ENCODE results near the gene AIFM1.
A peak's percentile ranks its signal among the peaks of the same experiment; 100 is the strongest.
"Not testable (repeated sequence)": the region's sequence is repeated elsewhere in the genome, so short reads cannot be mapped to it uniquely, and the experiment has no call there.

AIFM1 gene

GRCh38 chrX:130120321-130120731 is 45.3 kb downstream of the AIFM1 start:
- Histone ChIP-seq H3K9ac (no peak overlapping the region), H3K9me3 (ENCODE audit: control insufficient read depth, low read length) (no peaks in the 10 kb centered on the region), H3K4me1 (no peaks in the 10 kb centered on the region), H3K4me3 (ENCODE audit: low read depth, low read length) (peak overlapping the region; percentile 16), H3K36me3 (ENCODE audit: control insufficient read depth, insufficient read depth, low read length) (no peaks in the 10 kb centered on the region), H2AFZ (peak overlapping the region; percentile 48), H3K27me3 (ENCODE audit: control insufficient read depth, insufficient read depth, low read length) (no peaks in the 10 kb centered on the region), H3K4me2 (ENCODE audit: low read length) (no peak overlapping the region), H3K79me2 (no peaks in the 10 kb centered on the region), H3K27ac (no peak overlapping the region)
- TF ChIP-seq CTCF (IDR thresholded peaks at IDR 0.05) = no peak

GRCh38 chrX:130119312-130119898 is 46.2 kb downstream of the AIFM1 start:
- Histone ChIP-seq H3K9me3 (ENCODE audit: control insufficient read depth, low read length) (no peaks in the 10 kb centered on the region), H3K4me2 (ENCODE audit: low read length) (no peak overlapping the region), H3K36me3 (ENCODE audit: control insufficient read depth, insufficient read depth, low read length) (no peaks in the 10 kb centered on the region), H3K4me1 (no peaks in the 10 kb centered on the region), H3K27me3 (ENCODE audit: control insufficient read depth, insufficient read depth, low read length) (no peaks in the 10 kb centered on the region), H3K4me3 (ENCODE audit: low read depth, low read length) (no peak overlapping the region), H3K79me2 (no peaks in the 10 kb centered on the region), H3K9ac (no peak overlapping the region), H3K27ac (no peak overlapping the region), H2AFZ (no peak overlapping the region)
- no peak for TF ChIP-seq CTCF (IDR thresholded peaks at IDR 0.05)

- TF ChIP-seq CTCF (IDR thresholded peaks at IDR 0.05) = no peak
- Histone ChIP-seq H3K9ac (no peak overlapping the region), H3K9me3 (ENCODE audit: control insufficient read depth, low read length) (no peaks in the 10 kb centered on the region), H3K4me2 (ENCODE audit: low read length) (no peak overlapping the region), H2AFZ (peak overlapping the region; percentile 33), H3K4me3 (ENCODE audit: low read depth, low read length) (no peak overlapping the region), H3K4me1 (no peaks in the 10 kb centered on the region), H3K27ac (no peak overlapping the region), H3K27me3 (ENCODE audit: control insufficient read depth, insufficient read depth, low read length) (no peaks in the 10 kb centered on the region), H3K79me2 (no peaks in the 10 kb centered on the region), H3K36me3 (ENCODE audit: control insufficient read depth, insufficient read depth, low read length) (no peaks in the 10 kb centered on the region)
Measured at GRCh38 chrX:130118441-130119311, 47.0 kb downstream of the AIFM1 start.

GRCh38 chrX:130117166-130117565 is 48.5 kb downstream of the AIFM1 start:
- H3K4me2 ChIP-seq (ENCODE audit: low read length) = no peak overlapping the region
- H3K4me3 ChIP-seq (ENCODE audit: low read depth, low read length) = no peak overlapping the region
- H3K9ac ChIP-seq = no peak overlapping the region
- H3K36me3 ChIP-seq (ENCODE audit: control insufficient read depth, insufficient read depth, low read length) = no peaks in the 10 kb centered on the region
- H3K27me3 ChIP-seq (ENCODE audit: control insufficient read depth, insufficient read depth, low read length) = no peaks in the 10 kb centered on the region
- no peak for TF ChIP-seq CTCF (IDR thresholded peaks at IDR 0.05)
- H3K79me2 ChIP-seq = no peaks in the 10 kb centered on the region
- no peak overlapping the region for H3K27ac ChIP-seq
- no peaks in the 10 kb centered on the region for H3K4me1 ChIP-seq
- H3K9me3 ChIP-seq (ENCODE audit: control insufficient read depth, low read length) = no peaks in the 10 kb centered on the region
- no peak overlapping the region for H2AFZ ChIP-seq

- not testable (repeated sequence) for H2AFZ ChIP-seq; H3K9me3 ChIP-seq (ENCODE audit: control insufficient read depth, low read length); H3K27me3 ChIP-seq (ENCODE audit: control insufficient read depth, insufficient read depth, low read length); H3K79me2 ChIP-seq; H3K4me2 ChIP-seq (ENCODE audit: low read length); H3K4me1 ChIP-seq; H3K27ac ChIP-seq; H3K4me3 ChIP-seq (ENCODE audit: low read depth, low read length); H3K36me3 ChIP-seq (ENCODE audit: control insufficient read depth, insufficient read depth, low read length); H3K9ac ChIP-seq
Measured at GRCh38 chrX:130115119-130115885, 50.3 kb downstream of the AIFM1 start.
